T-helper 2 cell treated with Interferon-gamma antibody and Interleukin-4, amounts not matched to agents 100 ng/mL and 5 ng/mL, for 36 hours (primary cell): ENCODE data around the gene ZFHX3. TPM values are rescaled to one million over a fixed set of nuclear protein-coding genes. Genes with fewer than 3 reads are reported as not detected.

Source experiments
- intact Hi-C: fragments of 100-400 bp; cut with micrococcal nuclease; formaldehyde crosslinking; loops from one replicate; pipeline ENCODE4 v1.15.1; 2023
- total RNA-seq: library from RNA; stranded (reverse); gene quantifications from 2 replicates; pipeline ENCODE4 v1.2.3, GENCODE V29; 2022

Gene ZFHX3
- total RNA-seq, 1 donor from 2014 or later: 1.2 TPM

GRCh38 chr16:72957303-72958277, 90.3 kb downstream of the ZFHX3 start:
- intact Hi-C loops: no loop called here

- intact Hi-C loops: no loop called here
Observed at GRCh38 chr16:72956124-72957064, 91.5 kb downstream of the ZFHX3 start.

DNA sequence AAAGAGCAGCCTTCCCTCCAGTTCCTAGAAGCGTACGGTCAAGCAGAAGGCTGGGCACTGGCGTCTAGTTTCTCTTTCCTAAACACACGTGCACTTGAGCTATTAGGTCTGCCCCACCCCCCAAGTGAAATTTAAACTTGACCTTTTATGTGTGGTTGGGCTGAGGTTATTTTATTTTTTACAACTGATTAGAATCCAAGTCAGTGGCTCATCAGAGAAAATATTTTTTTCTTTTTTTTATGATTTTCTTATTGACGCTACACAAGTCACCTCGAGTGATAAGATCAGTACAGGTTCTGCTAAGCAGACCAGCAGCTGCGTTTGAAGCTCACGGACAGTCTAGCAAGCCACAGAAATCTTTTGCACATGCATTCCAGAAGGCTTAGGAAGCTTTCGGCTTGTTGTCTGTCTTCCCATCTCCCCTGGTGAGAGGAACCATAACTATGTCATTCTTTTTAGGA, 95.1 kb downstream of the ZFHX3 start:
- intact Hi-C loops: no loop called here

GRCh38 chr16:72952404-72952803, 95.5 kb downstream of the ZFHX3 start:
- intact Hi-C loops: no loop called here

DNA sequence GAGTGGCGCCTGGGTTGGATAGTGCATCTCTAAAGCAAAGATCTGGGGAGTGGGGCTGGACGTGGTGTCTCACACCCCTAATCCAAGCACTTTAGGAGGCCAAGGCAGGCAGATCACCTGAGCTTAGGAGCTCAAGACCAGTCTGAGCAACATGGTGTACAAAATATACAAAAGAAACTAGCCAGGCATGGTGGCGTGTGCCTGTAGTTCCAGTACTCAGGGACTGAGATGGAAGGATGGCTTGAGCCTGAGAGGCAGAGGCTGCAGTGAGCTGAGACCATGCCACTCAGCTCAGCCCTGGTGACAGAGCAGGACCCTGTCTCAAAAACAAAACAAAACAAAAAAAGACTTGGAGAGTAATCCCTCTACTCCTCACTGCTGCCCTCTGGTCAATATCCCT, 96.0 kb downstream of the ZFHX3 start:
- intact Hi-C loops: no loop called here

- intact Hi-C loops: no loop called here
Observed at GRCh38 chr16:72950669-72951068, 97.3 kb downstream of the ZFHX3 start.

GRCh38 chr16:72948238-72948829, 99.6 kb downstream of the ZFHX3 start:
- intact Hi-C loops: no loop called here

- intact Hi-C loops: no loop called here
Observed at GRCh38 chr16:72947379-72948237, 100.3 kb downstream of the ZFHX3 start.

GRCh38 chr16:72946474-72947194, 101.3 kb downstream of the ZFHX3 start:
- intact Hi-C loops: no loop called here

DNA sequence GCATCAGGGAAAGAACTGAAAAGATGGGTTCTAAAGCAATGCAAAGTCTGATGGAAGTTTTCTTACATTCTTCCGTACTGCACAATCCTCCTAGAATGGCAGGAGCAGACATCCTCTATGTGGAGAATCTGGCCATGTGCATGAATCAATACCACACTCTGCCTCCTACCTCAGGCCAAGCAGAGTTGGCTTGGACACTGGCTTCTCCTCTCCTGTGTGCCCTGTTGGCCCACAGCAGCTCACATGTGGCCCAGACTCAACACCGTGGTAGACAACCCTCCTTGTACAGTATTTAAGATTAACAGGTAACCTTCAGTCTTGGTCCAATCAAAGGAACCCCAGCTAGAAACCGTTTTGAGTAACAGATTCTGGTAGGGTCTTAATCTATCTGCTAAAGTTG, 101.9 kb downstream of the ZFHX3 start:
- intact Hi-C loops: no loop called here

DNA sequence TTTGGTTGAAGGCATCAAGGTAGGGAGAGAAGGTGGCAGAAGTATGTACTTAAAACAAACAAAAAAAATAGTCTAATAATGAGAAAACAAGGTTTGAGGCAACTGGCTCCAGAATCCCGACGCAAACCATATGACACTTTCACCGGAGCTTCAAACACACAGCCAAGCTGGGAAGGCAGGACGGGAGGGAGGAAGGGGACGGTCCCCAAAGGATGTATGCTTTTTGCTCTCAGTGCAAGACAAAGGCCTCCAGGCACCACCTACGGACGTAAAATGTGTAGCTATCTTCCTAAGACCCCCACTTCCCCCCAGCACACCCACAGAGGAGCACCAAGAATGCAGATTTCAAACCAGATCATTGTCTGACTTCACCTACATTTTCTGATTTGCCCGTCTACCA, 102.3 kb downstream of the ZFHX3 start:
- intact Hi-C loops: no loop called here

GRCh38 chr16:72944757-72945485, 103.0 kb downstream of the ZFHX3 start:
- intact Hi-C loops: no loop called here

GRCh38 chr16:72942021-72942420, 105.9 kb downstream of the ZFHX3 start:
- intact Hi-C loops: no loop called here

DNA sequence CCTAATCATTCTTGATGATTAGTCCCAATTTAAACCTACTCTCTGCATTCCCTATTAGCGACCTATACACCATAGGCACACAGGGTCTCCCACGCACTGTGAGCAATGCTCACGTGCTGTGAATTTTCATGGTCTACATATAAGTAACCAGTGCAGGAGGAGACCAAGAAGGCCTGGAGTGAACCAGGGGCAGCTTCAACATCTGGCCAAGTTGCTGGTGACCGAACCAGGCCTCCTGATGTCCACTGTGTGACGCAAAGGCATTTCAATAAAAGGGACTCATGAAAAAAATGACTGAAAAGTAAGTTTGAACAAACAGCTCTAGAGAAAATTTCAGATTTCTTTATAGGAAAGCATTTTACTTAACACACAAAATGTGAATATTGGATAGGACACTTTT, 107.0 kb downstream of the ZFHX3 start:
- intact Hi-C loops: no loop called here

DNA sequence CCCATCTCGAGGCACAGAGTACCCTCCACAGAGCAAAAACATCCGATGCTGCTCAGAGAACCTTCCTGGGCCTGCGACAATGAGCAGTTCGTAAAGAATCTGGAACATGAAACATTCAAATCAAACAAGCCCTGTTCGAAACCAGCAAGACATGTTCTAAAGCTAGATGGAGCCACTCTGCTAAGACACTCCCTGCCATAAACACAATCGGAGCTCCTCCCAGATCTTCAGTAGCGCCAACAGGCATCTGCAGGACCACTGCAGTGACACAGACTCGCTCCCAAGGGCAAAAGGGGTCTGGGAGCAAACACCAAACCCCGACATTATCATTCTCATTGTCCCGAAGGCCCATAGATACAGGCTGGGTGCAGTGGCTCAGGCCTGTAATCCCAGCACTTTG, 108.7 kb downstream of the ZFHX3 start:
- intact Hi-C loops: no loop called here

- intact Hi-C loops: no loop called here
Observed at GRCh38 chr16:72938795-72939164, 109.1 kb downstream of the ZFHX3 start.

DNA sequence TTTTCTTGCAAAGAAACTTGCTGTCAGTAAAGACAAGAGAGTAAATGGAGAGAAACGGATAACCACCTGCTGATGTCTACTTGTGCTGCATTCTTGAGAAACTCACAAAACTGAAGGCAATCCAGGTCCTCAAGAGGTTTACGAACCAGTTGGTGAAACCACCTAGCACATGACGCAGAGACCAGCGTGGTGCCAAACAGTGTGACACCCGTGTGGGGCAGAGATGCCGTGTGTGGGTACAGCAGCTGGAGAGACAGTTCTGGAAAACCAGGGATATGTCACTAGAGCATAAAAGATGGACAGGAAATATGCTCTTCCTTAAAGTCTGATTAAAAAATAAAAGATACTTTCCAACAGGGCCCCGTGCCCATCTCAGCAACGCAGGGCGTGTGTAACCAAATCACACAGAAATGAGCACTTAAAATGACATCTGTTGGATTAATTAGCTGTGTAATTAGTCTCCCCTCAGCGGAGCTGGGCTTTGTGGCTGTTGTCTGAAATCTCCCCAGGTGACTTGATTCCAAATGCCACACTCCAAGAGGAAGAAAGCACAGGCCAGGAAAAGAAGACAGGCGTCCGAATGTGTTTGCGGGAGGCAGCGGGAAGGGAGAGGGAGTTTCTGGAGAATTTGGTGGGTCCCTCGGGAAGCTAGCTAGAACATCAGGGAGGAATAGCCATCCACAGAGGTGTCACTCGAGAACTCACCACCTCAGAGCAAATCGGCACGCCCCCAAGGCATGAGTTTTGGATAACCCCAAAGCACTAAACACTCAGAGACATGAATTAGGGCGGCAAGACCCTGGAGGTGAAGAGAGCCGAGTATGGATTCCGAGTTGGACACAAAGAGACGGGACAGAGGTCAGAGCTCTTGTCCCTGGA, 109.8 kb downstream of the ZFHX3 start:
- intact Hi-C loops: no loop called here

- intact Hi-C loops: no loop called here
Observed at GRCh38 chr16:72937360-72937759, 110.6 kb downstream of the ZFHX3 start.
